HG03558 (cell line): ENCODE measurements around the gene PER2.

Experiments
- ATAC-seq: cut with Tn5 transposase; IDR thresholded peaks from one replicate; pipeline ENCODE4 v1.9.1; 2021; ENCODE audit warnings: moderate number of reproducible peaks; ENCODE audit not compliant: unreplicated experiment; ENCODE audit errors: extremely low read depth

PER2 gene

GRCh38 chr2:238236571-238236970 is 51.8 kb downstream of the PER2 start:
- ATAC-seq: no peak

- ATAC-seq: no peak
Measured at GRCh38 chr2:238235856-238236255, 52.6 kb downstream of the PER2 start.

- no peak for ATAC-seq
Measured at GRCh38 chr2:238235331-238235732, 53.1 kb downstream of the PER2 start.

GRCh38 chr2:238233625-238234024 is 54.8 kb downstream of the PER2 start:
- ATAC-seq: no peak

GRCh38 chr2:238231809-238232208 is 56.6 kb downstream of the PER2 start:
- ATAC-seq: no peak

- no peak for ATAC-seq
Measured at GRCh38 chr2:238231251-238231793, 57.1 kb downstream of the PER2 start.

- ATAC-seq: no peak
Measured at GRCh38 chr2:238230699-238231098, 57.7 kb downstream of the PER2 start.

GRCh38 chr2:238228700-238229099 is 59.7 kb downstream of the PER2 start:
- no peak for ATAC-seq

GRCh38 chr2:238227587-238228032 is 60.8 kb downstream of the PER2 start:
- no peak for ATAC-seq

GRCh38 chr2:238226698-238227586 is 61.5 kb downstream of the PER2 start:
- ATAC-seq: no peak

GRCh38 chr2:238225911-238226697 is 62.3 kb downstream of the PER2 start:
- ATAC-seq: no peak

- no peak for ATAC-seq
Measured at GRCh38 chr2:238225121-238225520, 63.3 kb downstream of the PER2 start.

- no peak for ATAC-seq
Measured at GRCh38 chr2:238224356-238225035, 63.9 kb downstream of the PER2 start.

- ATAC-seq: no peak
Measured at GRCh38 chr2:238220892-238221521, 67.4 kb downstream of the PER2 start.

GRCh38 chr2:238220274-238220891 is 68.0 kb downstream of the PER2 start:
- no peak for ATAC-seq

GRCh38 chr2:238216651-238217184 is 71.7 kb downstream of the PER2 start:
- no peak for ATAC-seq

- ATAC-seq: no peak
Measured at GRCh38 chr2:238207006-238207405, 81.4 kb downstream of the PER2 start.

GRCh38 chr2:238203973-238204683 is 84.3 kb downstream of the PER2 start:
- no peak for ATAC-seq
